K562 (cell line): ENCODE measurements around the gene SCGB1D4. TPM values are rescaled to one million over a fixed set of nuclear protein-coding genes. Genes with fewer than 3 reads are reported as not detected.

ENCODE experiments used
- C11orf30 ChIP-seq: fragments of 450-650 bp; IDR thresholded peaks from 2 replicates; pipeline ENCODE4 v1.6.1; 2016; ENCODE audit warnings: low read depth, mild to moderate bottlenecking
- CREB3L1 ChIP-seq: fragments of 450-650 bp; IDR thresholded peaks from 2 replicates; pipeline ENCODE4 v1.6.1; 2014; ENCODE audit warnings: low read depth, mild to moderate bottlenecking, moderate library complexity, borderline replicate concordance
- ERF ChIP-seq: fragments of 450-650 bp; formaldehyde crosslinking; IDR thresholded peaks from 2 replicates; pipeline ENCODE4 v1.4.0; 2020; ENCODE audit warnings: mild to moderate bottlenecking, mixed read lengths
- ESRRB ChIP-seq: fragments of 250-450 bp; sonication (Bioruptor Pico); IDR thresholded peaks from 2 replicates; pipeline ENCODE4 v1.5.0; 2020; ENCODE audit warnings: mild to moderate bottlenecking, moderate library complexity, borderline replicate concordance
- FOXO4 ChIP-seq: fragments of 450-650 bp; formaldehyde crosslinking; IDR thresholded peaks from 2 replicates; pipeline ENCODE4 v1.4.0; 2020; ENCODE audit warnings: mild to moderate bottlenecking, moderate library complexity
- HOMEZ ChIP-seq: fragments of 250-450 bp; sonication (Bioruptor Pico); IDR thresholded peaks from 2 replicates; pipeline ENCODE4 v1.4.0; 2020; ENCODE audit warnings: mild to moderate bottlenecking, moderate library complexity
- MCM5 ChIP-seq: fragments of 450-650 bp; IDR thresholded peaks from 2 replicates; pipeline ENCODE4 v1.6.1; 2016; ENCODE audit warnings: low read depth
- MCM7 ChIP-seq, 2 experiments: fragments of 450-650 bp; IDR thresholded peaks; 2 replicates each; pipeline ENCODE4 v1.6.1; 2016 to 2018
- NCOA2 ChIP-seq, 2 experiments: fragments of 450-650 bp; IDR thresholded peaks; 2 replicates each; pipeline ENCODE4 v1.6.1; 2018; ENCODE audit warnings: mild to moderate bottlenecking in 2 of 2, moderate library complexity in 1 of 2; ENCODE audit not compliant: partially characterized antibody in 2 of 2
- PML ChIP-seq: IDR thresholded peaks from 2 replicates; pipeline ENCODE4 v1.6.1; 2012; ENCODE audit warnings: low read length, inconsistent platforms
- RREB1 ChIP-seq: fragments of 250-450 bp; sonication (Bioruptor Pico); IDR thresholded peaks from 2 replicates; pipeline ENCODE4 v1.4.0; 2020
- SIN3B ChIP-seq: fragments of 450-650 bp; IDR thresholded peaks from 2 replicates; pipeline ENCODE4 v1.6.1; 2017; ENCODE audit warnings: low read depth, mild to moderate bottlenecking, moderate library complexity
- SMC3 ChIP-seq: conservative IDR thresholded peaks from 2 replicates; pipeline ENCODE4 v1.6.1; 2011; ENCODE audit warnings: low read depth, low read length, improper control_type of control experiment; ENCODE audit not compliant: insufficient read depth
- ZNF311 ChIP-seq: fragments of 250-450 bp; sonication (Bioruptor Pico); IDR thresholded peaks from 2 replicates; pipeline ENCODE4 v1.4.0; 2020; ENCODE audit warnings: mild to moderate bottlenecking, moderate library complexity
- ZNF436 ChIP-seq: fragments of 250-450, 450-650 bp; sonication (Bioruptor Pico); formaldehyde crosslinking; IDR thresholded peaks from 2 replicates; pipeline ENCODE4 v1.7.0; 2020; ENCODE audit warnings: mild to moderate bottlenecking
- ZNF444 ChIP-seq: fragments of 250-450 bp; sonication (Bioruptor Pico); IDR thresholded peaks from 2 replicates; pipeline ENCODE4 v1.4.0; 2020; ENCODE audit warnings: mild to moderate bottlenecking, moderate library complexity
- ZNF57 ChIP-seq: fragments of 450-650 bp; formaldehyde crosslinking; IDR thresholded peaks from 2 replicates; pipeline ENCODE4 v1.4.0; 2020; ENCODE audit warnings: mild to moderate bottlenecking, moderate library complexity
- polyA plus RNA-seq, 8 experiments: library from polyadenylated mRNA; depleted of rRNA in 4 of 8; stranded (reverse) in 5 of 8; unstranded in 3 of 8; fragments of >200 nt; fragmentation: Nextera tagmentation in 2 of 8; fragmentation: Illumina TruSeq in 1 of 8; extraction: Ambion mirVana in 2 of 8; extraction: Trizol in 1 of 8; gene quantifications; 2 replicates each; pipeline versions ENCODE4 v1.2.1 to v1.2.3, GENCODE V29; 2011 to 2014; ENCODE audit warnings: inconsistent platforms in 1 of 8, missing spikeins in 1 of 8
- total RNA-seq, 7 experiments: library from RNA; depleted of rRNA in 6 of 7; stranded (reverse); fragments of >200 nt in 6 of 7; fragmentation: Illumina TruSeq in 2 of 7; extraction: Trizol in 2 of 7; gene quantifications; 2 replicates each; pipeline versions ENCODE4 v1.2.1 to v1.2.3, GENCODE V29; 2011 to 2021; ENCODE audit warnings: low replicate concordance in 1 of 7

The SCGB1D4 gene
- total and polyA plus RNA-seq, 9 of the 15 experiments (the other 6 are each of a cell fraction or from before 2014, with no cell fraction given): not detected

- TF ChIP-seq SMC3 (no peak), ZNF436 (CRISPR knock-in tag) (no peak), MCM7 (IDR thresholded peaks at IDR 0.05) (no peak), PML (no peak), ZNF311 (CRISPR knock-in tag) (no peak), CREB3L1 (no peak), FOXO4 (CRISPR knock-in tag) (no peak), HOMEZ (CRISPR knock-in tag) (no peak), C11orf30 (no peak), RREB1 (CRISPR knock-in tag) (no peak), SIN3B (no peak; the same call in 1 of the 2 replicates), ERF (CRISPR knock-in tag) (no peak), ZNF57 (CRISPR knock-in tag) (no peak), ZNF444 (no peak), NCOA2 (IDR thresholded peaks at IDR 0.05; ENCODE audit: partially characterized antibody in 2 of 2) (no peak), ESRRB (CRISPR knock-in tag) (no peak), MCM5 (no peak)
Measured at GRCh38 chr11:62337303-62338181, 38.7 kb upstream of the SCGB1D4 start, which contains the start of gene ASRGL1 (continued).
